ENCODE data around the gene ATP6V0E2.

ATP6V0E2 gene

GRCh38 chr7:149877890-149878522 lies 4.2 kb downstream of the ATP6V0E2 start:
- H3K4me3 ChIP-seq (replicated peaks in 1 of 2; ENCODE audit: low read depth in 2 of 2, low read length in 2 of 2): no peak overlapping the region
- no peak for DNase-seq (ENCODE audit: low read depth in 2 of 2)
- TF ChIP-seq, protein P1, sequence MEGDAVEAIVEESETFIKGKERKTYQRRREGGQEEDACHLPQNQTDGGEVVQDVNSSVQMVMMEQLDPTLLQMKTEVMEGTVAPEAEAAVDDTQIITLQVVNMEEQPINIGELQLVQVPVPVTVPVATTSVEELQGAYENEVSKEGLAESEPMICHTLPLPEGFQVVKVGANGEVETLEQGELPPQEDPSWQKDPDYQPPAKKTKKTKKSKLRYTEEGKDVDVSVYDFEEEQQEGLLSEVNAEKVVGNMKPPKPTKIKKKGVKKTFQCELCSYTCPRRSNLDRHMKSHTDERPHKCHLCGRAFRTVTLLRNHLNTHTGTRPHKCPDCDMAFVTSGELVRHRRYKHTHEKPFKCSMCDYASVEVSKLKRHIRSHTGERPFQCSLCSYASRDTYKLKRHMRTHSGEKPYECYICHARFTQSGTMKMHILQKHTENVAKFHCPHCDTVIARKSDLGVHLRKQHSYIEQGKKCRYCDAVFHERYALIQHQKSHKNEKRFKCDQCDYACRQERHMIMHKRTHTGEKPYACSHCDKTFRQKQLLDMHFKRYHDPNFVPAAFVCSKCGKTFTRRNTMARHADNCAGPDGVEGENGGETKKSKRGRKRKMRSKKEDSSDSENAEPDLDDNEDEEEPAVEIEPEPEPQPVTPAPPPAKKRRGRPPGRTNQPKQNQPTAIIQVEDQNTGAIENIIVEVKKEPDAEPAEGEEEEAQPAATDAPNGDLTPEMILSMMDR (IDR thresholded peaks at IDR 0.05; ENCODE audit: low read depth, low read length): no peak

GRCh38 chr7:149878523-149878921 lies 4.8 kb downstream of the ATP6V0E2 start:
- TF ChIP-seq, protein P1 (IDR thresholded peaks at IDR 0.05; ENCODE audit: low read depth, low read length): no peak
- no peak overlapping the region for H3K4me3 ChIP-seq (replicated peaks in 1 of 2; ENCODE audit: low read depth in 2 of 2, low read length in 2 of 2)
- DNase-seq (ENCODE audit: low read depth in 2 of 2): no peak

GRCh38 chr7:149879271-149879743 lies 5.5 kb downstream of the ATP6V0E2 start:
- DNase-seq (ENCODE audit: low read depth in 2 of 2): no peak
- no peak overlapping the region for H3K4me3 ChIP-seq (replicated peaks in 1 of 2; ENCODE audit: low read depth in 2 of 2, low read length in 2 of 2)
- TF ChIP-seq, protein P1 (IDR thresholded peaks at IDR 0.05; ENCODE audit: low read depth, low read length): no peak

DNA sequence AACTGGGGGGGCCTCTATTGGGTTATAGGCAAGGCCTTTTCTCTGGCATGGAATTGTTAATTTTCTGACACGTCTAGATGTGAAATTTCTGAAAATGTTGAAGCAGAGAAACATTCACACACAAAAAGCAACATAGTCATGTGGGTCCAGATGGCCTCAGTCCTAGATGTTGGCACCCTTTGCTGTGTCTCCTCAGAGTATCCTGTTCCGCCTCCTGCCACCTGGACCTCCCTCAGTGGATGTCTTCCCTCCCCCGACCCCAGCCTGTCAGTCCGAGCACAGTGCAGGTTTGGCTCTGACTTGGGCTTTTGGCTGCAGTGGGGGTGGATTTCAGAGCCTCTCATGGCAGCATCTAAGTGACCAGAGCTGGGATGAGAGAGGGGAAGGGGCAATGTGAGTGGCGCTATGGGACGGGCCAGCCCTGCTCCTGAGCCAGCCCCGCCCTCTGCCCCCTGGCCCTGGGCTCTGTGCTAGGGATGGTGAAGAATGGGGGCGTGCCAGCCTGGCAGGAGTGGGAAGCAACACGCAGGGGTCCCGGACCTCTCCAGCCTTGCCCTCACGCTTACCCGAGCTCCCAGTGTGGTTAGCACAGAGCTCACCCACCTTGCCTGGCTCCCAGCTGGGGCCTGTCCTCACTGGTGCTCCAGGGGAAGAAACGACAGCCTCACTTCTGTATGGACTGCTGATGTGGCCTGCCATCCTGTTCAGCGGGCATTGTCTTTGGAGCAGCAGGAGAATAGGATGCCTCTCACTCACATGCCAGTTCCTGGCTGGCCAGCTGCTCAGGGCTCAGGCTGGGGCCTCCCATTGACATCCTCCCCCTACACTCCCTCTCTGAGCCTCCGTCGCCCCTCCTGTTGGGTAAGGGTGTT lies 6.2 kb downstream of the ATP6V0E2 start:
- DNase-seq (ENCODE audit: low read depth in 2 of 2): no peak
- no peak overlapping the region for H3K4me3 ChIP-seq (replicated peaks in 1 of 2; ENCODE audit: low read depth in 2 of 2, low read length in 2 of 2)
- TF ChIP-seq, protein P1 (IDR thresholded peaks at IDR 0.05; ENCODE audit: low read depth, low read length): no peak

DNA sequence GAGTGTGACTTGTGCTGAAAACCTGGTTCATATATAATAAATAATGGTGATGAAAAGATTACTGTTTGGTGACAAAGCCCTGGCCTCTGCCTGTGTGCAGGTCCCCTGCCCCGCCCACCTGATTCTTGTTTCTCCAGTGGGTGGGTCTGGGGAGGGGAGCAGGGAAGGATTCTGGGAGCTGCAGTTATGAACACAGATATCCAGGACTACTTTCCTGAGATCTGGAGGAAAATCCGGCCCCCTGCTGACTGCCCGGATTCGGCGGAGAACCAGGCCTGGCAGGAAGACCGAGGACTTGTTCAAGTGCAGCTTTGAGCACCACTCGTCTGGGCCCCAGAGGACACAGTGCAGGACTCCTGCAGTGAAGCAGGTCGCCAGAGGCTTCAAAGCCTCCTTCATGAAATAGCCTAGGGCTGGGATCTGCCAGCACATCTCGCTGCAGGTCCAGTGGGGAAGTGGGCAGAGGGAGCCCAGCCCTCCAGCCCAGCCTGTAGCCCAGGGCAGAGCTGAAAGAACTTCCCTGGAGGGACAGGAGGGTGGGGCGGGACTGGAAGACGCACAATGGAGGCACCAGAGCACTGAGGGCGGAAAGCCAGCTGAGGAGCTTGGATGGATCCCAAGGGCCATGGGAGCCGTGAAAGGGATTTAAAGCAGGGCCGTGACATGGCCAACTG lies 7.0 kb downstream of the ATP6V0E2 start:
- DNase-seq (ENCODE audit: low read depth in 2 of 2): no peak
- TF ChIP-seq, protein P1 (IDR thresholded peaks at IDR 0.05; ENCODE audit: low read depth, low read length): no peak
- no peak overlapping the region for H3K4me3 ChIP-seq (replicated peaks in 1 of 2; ENCODE audit: low read depth in 2 of 2, low read length in 2 of 2)

DNA sequence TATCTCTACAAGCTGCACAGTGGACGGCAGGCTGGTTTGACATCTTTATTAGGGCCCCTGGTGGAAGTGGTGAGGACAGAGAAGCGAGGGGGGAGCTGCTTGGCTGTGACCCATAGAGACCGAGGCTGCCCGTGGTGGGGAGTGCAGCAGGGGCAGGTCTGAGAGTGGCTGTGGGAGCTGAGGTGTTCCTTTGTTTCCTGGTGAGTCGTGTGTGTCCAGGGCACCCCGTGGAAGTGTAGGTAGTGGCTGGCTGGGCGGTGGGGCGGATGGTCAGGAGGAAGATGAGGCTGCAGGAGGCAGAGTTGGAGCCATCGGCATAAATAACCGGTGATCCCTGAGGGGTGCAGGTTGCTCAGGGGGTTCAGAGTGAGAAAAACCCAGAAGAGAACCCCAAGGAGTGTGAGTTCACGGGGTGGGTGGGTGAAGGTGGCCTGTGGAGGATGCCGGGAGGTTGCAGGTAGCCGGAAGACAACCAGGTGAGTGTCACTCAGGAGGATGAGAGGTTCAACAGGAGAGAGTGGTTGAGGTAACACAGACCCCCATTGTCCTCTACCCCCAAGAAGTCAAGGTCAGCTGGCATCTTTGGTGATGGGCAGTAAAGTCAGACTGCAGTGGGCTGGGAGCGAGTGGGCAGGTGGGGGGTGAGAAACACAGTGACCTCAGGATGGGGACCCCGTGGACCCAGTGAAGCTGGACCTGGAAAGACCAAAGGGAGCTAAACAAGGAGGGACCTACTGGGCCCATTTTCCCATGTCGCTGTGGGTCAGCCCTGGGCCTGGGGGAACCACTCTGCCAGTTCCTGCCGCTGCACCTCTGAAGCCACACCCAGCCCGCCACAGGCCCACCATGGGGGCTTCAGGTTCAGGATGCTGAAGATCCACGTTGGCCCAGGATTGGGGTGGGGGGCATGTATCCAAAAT lies 7.8 kb downstream of the ATP6V0E2 start:
- TF ChIP-seq, protein P1 (IDR thresholded peaks at IDR 0.05; ENCODE audit: low read depth, low read length): no peak
- DNase-seq (ENCODE audit: low read depth in 2 of 2): no peak
- no peak overlapping the region for H3K4me3 ChIP-seq (replicated peaks in 1 of 2; ENCODE audit: low read depth in 2 of 2, low read length in 2 of 2)
